ENCODE results near the gene GPR25.

GPR25 gene

DNA sequence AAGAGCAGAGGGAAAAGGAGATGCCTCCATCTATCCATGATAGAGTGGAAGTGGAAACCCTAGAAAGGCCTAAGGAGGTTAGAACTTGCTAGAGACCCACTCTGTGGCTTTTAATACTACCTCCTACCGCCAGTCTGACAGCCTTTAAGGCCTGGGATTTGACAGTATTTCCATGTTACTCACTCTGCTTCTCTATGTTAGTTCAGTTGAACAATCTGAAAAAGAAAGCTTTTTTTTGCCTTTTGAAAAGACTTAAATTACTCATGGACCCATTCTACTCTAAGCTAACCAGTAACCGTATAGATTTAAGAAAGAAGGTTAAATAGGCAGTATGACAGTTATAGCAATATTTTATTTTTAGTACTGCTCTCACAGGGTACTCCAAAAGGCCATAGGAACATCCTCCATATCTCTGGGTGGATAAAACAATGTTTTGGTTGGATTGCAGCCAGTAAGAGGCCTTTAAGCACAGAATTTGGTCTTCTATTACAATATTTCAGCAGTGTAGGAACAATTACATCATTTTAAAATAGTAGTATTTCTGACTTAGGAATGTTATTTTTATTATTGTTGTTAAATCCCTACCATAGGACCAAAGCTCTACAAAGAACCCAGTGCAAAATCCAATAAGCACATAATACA, 15.9 kb upstream of the GPR25 start:
- FAIRE-seq, result peak; percentile 50
- DNase-seq (ENCODE audit: insufficient read length), result no peak
- TF ChIP-seq POLR2AphosphoS5 (IDR thresholded peaks at IDR 0.05; ENCODE audit: low read depth, low read length) (no peak), POLR2A (IDR thresholded peaks at IDR 0.05; ENCODE audit: low read depth, low read length) (no peak), TAF1 (IDR thresholded peaks at IDR 0.05; ENCODE audit: borderline replicate concordance, low read depth, low read length) (no peak)

GRCh38 chr1:200857804-200858203, 15.0 kb upstream of the GPR25 start:
- no peak for DNase-seq (ENCODE audit: insufficient read length)
- TF ChIP-seq POLR2A (IDR thresholded peaks at IDR 0.05; ENCODE audit: low read depth, low read length), result no peak
- no peak for TF ChIP-seq TAF1 (IDR thresholded peaks at IDR 0.05; ENCODE audit: borderline replicate concordance, low read depth, low read length)
- TF ChIP-seq POLR2AphosphoS5 (IDR thresholded peaks at IDR 0.05; ENCODE audit: low read depth, low read length), result no peak
- FAIRE-seq, result peak; percentile 9

GRCh38 chr1:200861937-200862647, 10.7 kb upstream of the GPR25 start:
- no peak for DNase-seq (ENCODE audit: insufficient read length)
- peak; percentile 78 for FAIRE-seq
- TF ChIP-seq POLR2AphosphoS5 (IDR thresholded peaks at IDR 0.05; ENCODE audit: low read depth, low read length) (no peak; the same call in 1 of the 2 replicates), POLR2A (IDR thresholded peaks at IDR 0.05; ENCODE audit: low read depth, low read length) (no peak), TAF1 (IDR thresholded peaks at IDR 0.05; ENCODE audit: borderline replicate concordance, low read depth, low read length) (no peak)

DNA sequence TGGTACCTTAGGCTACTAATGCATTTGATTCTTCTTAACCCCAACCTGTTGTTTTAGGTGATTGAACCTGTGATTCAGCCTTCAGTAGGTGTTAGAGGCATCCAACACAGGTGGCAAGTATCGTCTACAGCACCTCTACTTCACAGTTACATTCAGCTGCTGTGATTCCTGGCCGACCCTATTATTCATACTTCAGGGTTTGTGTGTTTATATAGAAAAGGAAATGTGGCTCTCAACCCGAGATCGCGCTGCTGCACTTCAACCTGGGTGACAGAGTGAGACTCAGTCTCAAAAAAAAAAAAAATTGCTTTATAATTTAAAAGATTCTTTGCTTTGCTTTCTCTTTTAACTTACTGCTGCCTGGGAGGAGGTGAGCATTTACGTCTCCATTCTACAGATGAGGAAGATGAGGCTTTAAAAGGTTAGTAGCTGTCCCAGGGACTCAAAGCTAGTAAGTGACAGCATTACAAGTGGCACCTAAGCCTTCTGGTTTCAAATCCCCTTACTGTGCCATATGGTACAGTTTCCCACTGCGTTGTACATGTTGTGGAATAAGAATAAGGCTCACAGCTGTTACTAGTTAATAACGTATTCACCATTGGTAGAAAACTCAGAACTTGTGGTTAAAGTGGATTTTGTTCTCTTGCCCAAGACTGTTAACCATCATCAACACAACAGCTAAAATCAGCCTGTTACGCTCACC, 9.9 kb upstream of the GPR25 start:
- FAIRE-seq (peak; percentile 21), DNase-seq (ENCODE audit: insufficient read length) (no peak)
- TF ChIP-seq TAF1 (IDR thresholded peaks at IDR 0.05; ENCODE audit: borderline replicate concordance, low read depth, low read length), result no peak
- no peak for TF ChIP-seq POLR2A (IDR thresholded peaks at IDR 0.05; ENCODE audit: low read depth, low read length)
- no peak for TF ChIP-seq POLR2AphosphoS5 (IDR thresholded peaks at IDR 0.05; ENCODE audit: low read depth, low read length)

- no peak for DNase-seq (ENCODE audit: insufficient read length)
- FAIRE-seq, result no peak
- TF ChIP-seq POLR2AphosphoS5 (IDR thresholded peaks at IDR 0.05; ENCODE audit: low read depth, low read length) (no peak), TAF1 (IDR thresholded peaks at IDR 0.05; ENCODE audit: borderline replicate concordance, low read depth, low read length) (no peak), POLR2A (IDR thresholded peaks at IDR 0.05; ENCODE audit: low read depth, low read length) (no peak)
Observed at GRCh38 chr1:200866116-200866515, 6.7 kb upstream of the GPR25 start.

- DNase-seq (ENCODE audit: insufficient read length) (peak; percentile 52), FAIRE-seq (peak; percentile 96)
- 0 out of 2 replicates have a peak, but pooled peaks have one; percentile 30 for TF ChIP-seq POLR2A (IDR thresholded peaks at IDR 0.05; ENCODE audit: low read depth, low read length)
- TF ChIP-seq POLR2AphosphoS5 (IDR thresholded peaks at IDR 0.05; ENCODE audit: low read depth, low read length), result peak; percentile 49; the same call in 1 of the 2 replicates
- TF ChIP-seq TAF1 (IDR thresholded peaks at IDR 0.05; ENCODE audit: borderline replicate concordance, low read depth, low read length), result no peak
Observed at GRCh38 chr1:200866521-200866920, 6.3 kb upstream of the GPR25 start.

- no peak for TF ChIP-seq TAF1 (IDR thresholded peaks at IDR 0.05; ENCODE audit: borderline replicate concordance, low read depth, low read length)
- TF ChIP-seq POLR2AphosphoS5 (IDR thresholded peaks at IDR 0.05; ENCODE audit: low read depth, low read length), result no peak
- TF ChIP-seq POLR2A (IDR thresholded peaks at IDR 0.05; ENCODE audit: low read depth, low read length), result no peak; the same call in 1 of the 2 replicates
- DNase-seq (ENCODE audit: insufficient read length) (no peak), FAIRE-seq (peak; percentile 40)
Observed at GRCh38 chr1:200867018-200867811, 5.6 kb upstream of the GPR25 start.

DNA sequence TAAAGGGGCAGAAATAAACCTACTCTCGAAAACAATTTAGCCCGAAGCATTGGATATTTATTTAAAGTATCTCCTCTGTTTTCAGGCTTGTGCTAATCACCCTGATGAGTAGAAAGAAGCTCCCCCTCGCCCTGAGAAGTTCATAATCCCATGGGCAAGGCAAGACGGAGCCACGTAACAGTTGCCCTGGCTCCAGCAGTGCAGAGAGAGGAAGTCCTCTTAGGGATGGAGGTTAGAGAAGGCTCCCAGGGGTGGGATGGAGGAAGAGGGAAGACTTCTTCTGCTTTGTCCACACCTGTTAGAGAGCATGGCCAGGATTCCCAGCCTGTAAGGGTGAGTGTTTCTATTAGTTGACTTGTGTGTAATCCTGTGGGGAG, 3.4 kb upstream of the GPR25 start:
- no peak for TF ChIP-seq TAF1 (IDR thresholded peaks at IDR 0.05; ENCODE audit: borderline replicate concordance, low read depth, low read length)
- TF ChIP-seq POLR2A (IDR thresholded peaks at IDR 0.05; ENCODE audit: low read depth, low read length), result no peak
- TF ChIP-seq POLR2AphosphoS5 (IDR thresholded peaks at IDR 0.05; ENCODE audit: low read depth, low read length), result no peak
- DNase-seq (ENCODE audit: insufficient read length) (no peak), FAIRE-seq (no peak)

- no peak for DNase-seq (ENCODE audit: insufficient read length)
- peak; percentile 97 for FAIRE-seq
- TF ChIP-seq POLR2AphosphoS5 (IDR thresholded peaks at IDR 0.05; ENCODE audit: low read depth, low read length), result peak; percentile 64
- TF ChIP-seq TAF1 (IDR thresholded peaks at IDR 0.05; ENCODE audit: borderline replicate concordance, low read depth, low read length), result no peak
- TF ChIP-seq POLR2A (IDR thresholded peaks at IDR 0.05; ENCODE audit: low read depth, low read length), result peak; percentile 71
Observed at GRCh38 chr1:200869753-200870391, 2.9 kb upstream of the GPR25 start.

DNA sequence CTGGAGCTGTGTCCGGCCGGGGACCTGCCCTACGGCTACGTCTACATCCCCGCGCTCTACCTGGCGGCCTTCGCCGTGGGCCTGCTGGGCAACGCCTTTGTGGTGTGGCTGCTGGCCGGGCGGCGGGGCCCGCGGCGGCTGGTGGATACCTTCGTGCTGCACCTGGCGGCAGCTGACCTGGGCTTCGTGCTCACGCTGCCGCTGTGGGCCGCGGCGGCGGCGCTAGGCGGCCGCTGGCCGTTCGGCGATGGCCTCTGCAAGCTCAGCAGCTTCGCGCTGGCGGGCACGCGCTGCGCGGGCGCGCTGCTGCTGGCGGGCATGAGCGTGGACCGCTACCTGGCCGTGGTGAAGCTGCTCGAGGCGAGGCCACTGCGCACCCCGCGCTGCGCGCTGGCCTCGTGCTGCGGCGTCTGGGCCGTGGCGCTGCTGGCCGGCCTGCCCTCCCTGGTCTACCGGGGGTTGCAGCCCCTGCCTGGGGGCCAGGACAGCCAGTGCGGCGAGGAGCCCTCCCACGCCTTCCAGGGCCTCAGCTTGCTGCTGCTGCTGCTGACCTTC, 412 bp downstream of the GPR25 start:
- FAIRE-seq (no peak), DNase-seq (ENCODE audit: insufficient read length) (no peak)
- TF ChIP-seq POLR2A (IDR thresholded peaks at IDR 0.05; ENCODE audit: low read depth, low read length), result no peak; the same call in 1 of the 2 replicates
- TF ChIP-seq TAF1 (IDR thresholded peaks at IDR 0.05; ENCODE audit: borderline replicate concordance, low read depth, low read length), result no peak
- TF ChIP-seq POLR2AphosphoS5 (IDR thresholded peaks at IDR 0.05; ENCODE audit: low read depth, low read length), result no peak
